IPS DF 4.7 (cell line): Measurements from ENCODE around the gene LANCL2.
"Not testable (repeated sequence)": the region's sequence is repeated elsewhere in the genome, so short reads cannot be mapped to it uniquely, and the experiment has no call there.

Source experiments
- DNase-seq: peaks from one replicate; pipeline ENCODE4 v3.0.0-alpha.2; 2013; ENCODE audit warnings: low spot score; ENCODE audit errors: extremely low read depth

Gene LANCL2

GRCh38 chr7:55405856-55406541, 40.9 kb downstream of the LANCL2 start:
- no peak for DNase-seq

- DNase-seq: no peak
Observed at GRCh38 chr7:55409482-55410225, 44.5 kb downstream of the LANCL2 start.

- no peak for DNase-seq
Observed at GRCh38 chr7:55410667-55411239, 45.6 kb downstream of the LANCL2 start.

- no peak for DNase-seq
Observed at GRCh38 chr7:55411844-55412243, 46.7 kb downstream of the LANCL2 start.

GRCh38 chr7:55413442-55413841, 48.3 kb downstream of the LANCL2 start:
- no peak for DNase-seq

- no peak for DNase-seq
Observed at GRCh38 chr7:55415173-55415778, 50.1 kb downstream of the LANCL2 start.

- DNase-seq: not testable (repeated sequence)
Observed at GRCh38 chr7:55417456-55417855, 52.3 kb downstream of the LANCL2 start.

- DNase-seq: no peak
Observed at GRCh38 chr7:55420530-55420929, 55.4 kb downstream of the LANCL2 start.

GRCh38 chr7:55423277-55423711, 58.2 kb downstream of the LANCL2 start:
- no peak for DNase-seq

- no peak for DNase-seq
Observed at GRCh38 chr7:55423891-55424290, 58.8 kb downstream of the LANCL2 start.

GRCh38 chr7:55425141-55425752, 60.1 kb downstream of the LANCL2 start:
- no peak for DNase-seq

- DNase-seq: no peak
Observed at GRCh38 chr7:55426676-55427075, 61.5 kb downstream of the LANCL2 start.

- no peak for DNase-seq
Observed at GRCh38 chr7:55427342-55427741, 62.2 kb downstream of the LANCL2 start.

GRCh38 chr7:55427800-55428199, 62.7 kb downstream of the LANCL2 start:
- DNase-seq: no peak

GRCh38 chr7:55429835-55430499, 64.8 kb downstream of the LANCL2 start:
- DNase-seq: no peak

- no peak for DNase-seq
Observed at GRCh38 chr7:55431898-55432297, 66.8 kb downstream of the LANCL2 start.

- no peak for DNase-seq
Observed at GRCh38 chr7:55432506-55432905, 67.4 kb downstream of the LANCL2 start.

GRCh38 chr7:55432939-55433784, 68.0 kb downstream of the LANCL2 start:
- DNase-seq: no peak

GRCh38 chr7:55435466-55435865, 70.3 kb downstream of the LANCL2 start:
- DNase-seq: no peak

- no peak for DNase-seq
Observed at GRCh38 chr7:55436457-55436856, 71.3 kb downstream of the LANCL2 start.
